Measurements from ENCODE around the gene TPM1. TPM values are rescaled to one million over a fixed set of nuclear protein-coding genes. Genes with fewer than 3 reads are reported as not detected.

TPM1 gene
- total RNA-seq, 2 donors from 2014 or later = 576 to 607 TPM

DNA sequence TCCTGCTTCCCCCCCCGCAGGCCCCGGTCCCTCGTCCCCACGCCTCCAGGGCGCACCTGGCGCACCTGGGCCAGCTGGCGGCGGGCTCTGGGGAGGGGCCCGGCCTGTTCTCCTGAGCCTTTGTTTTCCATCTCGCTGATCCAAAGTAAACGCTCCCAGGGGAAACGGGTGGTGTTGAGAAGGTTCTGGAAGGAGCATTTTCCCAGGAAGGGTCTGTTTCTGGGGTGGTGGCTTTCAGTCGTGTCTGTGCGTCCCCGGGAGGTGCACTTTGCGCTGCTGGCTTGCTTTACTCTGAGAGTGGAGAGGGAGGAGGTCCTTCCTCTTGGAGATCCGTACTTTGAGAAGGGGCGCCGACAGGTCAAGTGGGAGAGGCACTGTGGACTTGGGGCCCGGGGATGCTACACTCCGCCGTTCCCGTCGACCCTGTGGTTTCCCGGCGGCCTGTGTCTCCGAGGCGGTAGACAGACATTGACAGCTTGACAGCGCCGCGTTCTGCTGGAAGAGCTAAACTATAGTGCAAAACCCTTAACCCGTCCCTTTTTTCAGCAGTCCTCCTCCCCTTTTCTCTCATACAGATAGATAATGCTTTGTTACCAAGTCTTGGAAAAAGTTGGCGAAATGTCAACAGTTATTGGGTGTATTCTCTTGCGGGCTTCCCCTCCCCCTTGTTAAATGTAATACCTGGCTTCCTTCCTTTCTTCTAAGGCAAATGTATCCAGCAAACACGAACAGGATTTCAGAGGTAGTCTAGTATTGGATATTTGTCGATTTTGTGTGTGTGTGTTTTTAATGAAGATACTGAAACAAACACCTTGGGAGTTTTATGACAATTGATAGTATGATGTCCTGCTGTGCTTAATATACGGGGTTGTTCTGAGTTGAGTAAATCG lies 6.5 kb downstream of the TPM1 start:
- intact Hi-C loops (cut with DNase I, micrococcal nuclease) = loop anchor here in 1 of 2 donors (5.0 to 10.0 kb wide), 2 partner anchors 43 to 154 kb away; no protein-coding TSS in a partner anchor
- DNase-seq (peak in 1 of 2 donors; percentile 74), ATAC-seq (peak; percentile 41)

DNA sequence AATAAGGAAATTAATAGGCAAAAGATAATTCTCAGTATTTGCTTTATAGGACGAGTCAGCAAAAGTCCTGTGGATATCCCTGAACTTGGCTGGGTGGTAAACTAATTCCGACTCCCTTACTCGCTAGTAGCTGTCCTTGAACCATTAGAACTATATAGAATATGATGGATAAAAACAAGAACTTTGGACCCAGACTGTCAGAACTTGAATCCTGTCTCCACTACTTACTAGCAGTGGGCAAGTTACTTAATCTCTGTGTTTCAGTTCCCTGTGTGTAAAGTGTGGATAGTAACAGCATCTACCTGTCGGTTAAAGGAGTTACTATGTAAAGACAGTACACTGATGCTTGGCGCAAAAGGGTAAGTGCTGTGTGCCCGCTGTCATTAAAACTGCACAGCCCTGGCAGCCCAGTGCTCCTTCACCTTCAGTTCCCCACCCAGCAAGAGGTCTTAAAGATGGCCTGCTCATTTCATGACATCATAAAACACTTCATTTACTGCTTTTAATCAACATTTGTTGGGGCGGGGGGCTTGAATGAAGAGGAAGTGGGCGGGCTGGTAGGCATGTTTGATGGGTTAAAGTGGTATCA lies 7.3 kb downstream of the TPM1 start:
- ATAC-seq (peak; percentile 2), DNase-seq (no peak)
- intact Hi-C loops (cut with DNase I, micrococcal nuclease) = loop anchor here in 1 of 2 donors (5.0 to 10.0 kb wide), 2 partner anchors 42 to 155 kb away; no protein-coding TSS in a partner anchor

DNA sequence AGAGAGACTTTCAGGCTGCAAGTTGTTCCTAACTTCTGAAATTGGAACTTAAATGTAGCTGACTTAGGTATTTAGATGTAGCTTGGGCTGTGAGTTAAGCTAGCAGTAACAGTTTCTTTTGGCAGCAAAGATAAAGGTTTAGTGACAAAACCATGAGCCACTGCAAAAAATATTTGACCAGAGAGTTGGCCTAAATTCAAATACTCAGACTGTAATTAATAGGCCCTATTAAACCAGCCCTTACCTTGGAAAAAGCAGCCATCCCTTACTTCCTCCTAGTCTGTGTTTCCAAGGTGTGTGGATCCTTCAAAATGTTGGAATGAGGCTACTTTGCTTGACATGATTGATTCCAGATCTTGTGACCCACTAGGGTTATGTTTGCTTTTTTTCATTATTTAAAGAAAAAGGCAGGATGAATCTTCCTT lies 8.2 kb downstream of the TPM1 start:
- no peak for ATAC-seq
- intact Hi-C loops (cut with DNase I, micrococcal nuclease) = no loop called here
- DNase-seq = no peak

DNA sequence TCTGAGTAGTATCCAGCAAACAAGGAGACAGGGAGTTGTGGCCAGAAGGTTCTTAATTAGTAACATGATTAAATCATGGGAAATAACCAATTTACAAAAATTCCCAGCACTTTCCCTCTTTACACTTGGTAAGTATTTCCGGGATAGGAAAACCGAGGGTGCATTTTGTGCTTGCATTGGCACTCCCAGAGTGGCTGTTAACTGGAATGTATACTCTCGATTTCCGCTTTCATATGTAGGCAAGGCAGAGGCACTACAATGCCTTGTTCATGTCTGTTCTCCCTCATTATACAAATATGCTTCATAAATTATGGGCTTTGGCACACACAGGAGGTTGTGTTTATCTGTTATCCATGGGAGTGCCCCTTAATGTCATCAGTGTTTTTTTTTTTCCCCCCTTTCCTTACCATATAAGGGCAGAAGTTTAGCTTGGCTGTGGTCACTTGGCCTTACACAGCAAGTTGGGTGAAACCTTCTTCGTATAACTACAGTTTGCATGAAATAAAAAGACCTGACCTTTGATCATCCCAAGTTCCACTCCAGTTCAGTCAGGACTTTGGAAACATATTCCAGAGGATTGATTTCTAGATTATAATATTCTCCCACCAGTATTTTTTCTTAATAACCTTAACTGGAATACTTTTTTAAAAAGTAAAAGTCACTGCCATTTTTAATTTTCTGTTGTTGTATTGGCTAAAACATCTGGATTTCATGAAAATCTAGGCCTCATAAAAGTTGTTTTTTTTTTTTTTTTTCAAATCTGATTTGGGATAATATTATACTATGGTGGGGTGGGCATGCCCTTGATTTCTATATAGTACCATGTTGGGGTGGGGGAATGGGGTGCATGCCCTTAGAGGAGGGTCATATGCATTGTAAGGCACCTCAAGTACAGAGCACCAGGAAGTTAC lies 8.9 kb downstream of the TPM1 start:
- peak in 1 of 2 donors; percentile 71 for DNase-seq
- intact Hi-C loops (cut with DNase I, micrococcal nuclease) = no loop called here
- ATAC-seq = peak; percentile 56

DNA sequence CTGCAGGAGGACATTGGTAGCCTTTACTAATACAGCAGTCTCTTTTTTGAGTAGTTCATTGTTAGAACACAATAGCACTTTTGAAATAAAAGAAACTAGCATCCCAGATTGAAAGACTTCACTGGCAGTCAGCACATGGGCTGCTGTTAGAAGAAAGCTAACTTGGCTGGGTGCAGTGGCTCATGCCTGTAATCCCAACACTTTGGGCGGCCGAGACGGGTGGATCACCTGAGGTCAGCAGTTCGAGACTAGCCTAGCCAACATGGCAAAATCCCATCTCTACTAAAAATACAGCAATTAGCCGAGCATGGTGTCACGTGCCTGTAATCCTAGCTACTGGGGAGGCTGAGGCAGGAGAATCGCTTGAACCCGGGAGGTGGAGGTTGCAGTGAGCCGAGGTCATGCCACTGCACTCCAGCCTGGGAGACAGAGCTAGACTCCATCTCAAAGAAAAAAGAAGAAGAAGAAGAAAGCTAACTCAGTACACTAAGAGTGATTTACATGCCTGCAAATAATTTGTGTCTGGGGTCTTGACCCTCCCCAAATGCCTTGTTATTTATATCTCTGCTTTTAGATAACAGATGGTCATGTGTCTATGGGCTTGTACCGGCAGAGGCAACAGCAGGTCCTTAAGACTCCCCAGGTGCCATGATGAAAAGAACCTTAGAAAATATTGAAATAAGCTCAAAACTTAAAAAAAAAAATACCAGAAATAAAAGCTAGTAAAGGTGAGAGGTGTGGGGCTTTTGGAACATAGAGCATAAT lies 9.7 kb downstream of the TPM1 start:
- intact Hi-C loops (cut with DNase I, micrococcal nuclease) = no loop called here

DNA sequence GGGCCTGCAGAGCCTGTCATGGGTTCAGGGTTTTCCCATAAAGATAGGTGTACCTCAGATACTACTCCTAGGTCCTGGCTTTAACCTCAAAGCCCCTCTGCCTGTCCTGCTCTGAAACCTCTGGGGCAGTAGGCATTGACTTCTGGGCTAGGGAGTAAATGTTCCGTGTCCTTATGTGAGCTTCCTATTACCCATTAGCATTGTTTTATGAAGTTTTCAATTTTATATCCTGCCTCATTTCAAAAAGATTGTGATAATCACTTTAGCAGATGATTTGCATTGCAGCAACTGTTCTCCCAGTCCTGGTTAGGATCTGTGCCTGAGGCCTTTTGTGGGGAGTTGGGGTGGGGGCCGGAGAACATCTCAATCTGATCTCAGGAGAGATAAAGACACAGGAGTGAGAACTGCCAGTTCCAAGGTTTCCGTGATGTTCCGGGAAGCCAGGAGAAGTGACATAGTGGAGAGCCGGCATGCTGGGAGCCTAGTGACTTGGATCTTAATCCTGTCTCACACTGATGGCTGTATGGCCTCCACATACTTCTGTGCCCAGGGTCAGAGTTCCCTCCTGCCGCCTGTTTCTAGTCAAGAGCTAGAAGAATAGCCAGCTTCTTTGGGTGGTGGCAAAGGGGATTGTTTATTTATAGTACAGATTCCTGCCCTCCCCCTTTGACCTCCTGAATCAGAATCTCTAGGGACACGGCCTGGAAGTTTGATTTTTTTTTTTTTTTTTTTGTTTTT lies 10.6 kb downstream of the TPM1 start:
- no peak for ATAC-seq
- DNase-seq = no peak
- intact Hi-C loops (cut with DNase I, micrococcal nuclease) = no loop called here

More for the DNA sequence above, 9.7 kb downstream of the TPM1 start:
- no peak for DNase-seq
- ATAC-seq = no peak

DNA sequence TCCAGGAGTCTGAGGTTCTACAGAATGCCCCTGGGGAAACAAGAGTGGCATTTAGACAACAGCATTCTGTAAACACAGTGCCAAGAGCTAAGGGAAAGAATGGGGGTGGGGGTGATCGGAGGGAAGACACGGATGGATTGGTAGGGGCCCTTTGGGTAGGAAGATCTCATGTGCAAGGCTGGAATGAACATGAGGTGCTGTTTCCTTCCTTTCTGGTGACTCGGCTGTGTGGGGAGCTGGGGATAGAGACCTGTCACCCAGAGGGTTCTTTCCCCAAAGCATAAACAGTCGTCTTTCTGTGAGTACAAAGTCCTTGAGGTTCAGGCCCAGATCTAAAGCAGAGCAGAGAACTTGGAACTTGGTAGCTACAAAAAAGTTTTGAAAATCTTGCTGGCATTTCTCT lies 11.7 kb downstream of the TPM1 start:
- DNase-seq = no peak
- intact Hi-C loops (cut with DNase I, micrococcal nuclease) = no loop called here
- peak; percentile 20 for ATAC-seq

DNA sequence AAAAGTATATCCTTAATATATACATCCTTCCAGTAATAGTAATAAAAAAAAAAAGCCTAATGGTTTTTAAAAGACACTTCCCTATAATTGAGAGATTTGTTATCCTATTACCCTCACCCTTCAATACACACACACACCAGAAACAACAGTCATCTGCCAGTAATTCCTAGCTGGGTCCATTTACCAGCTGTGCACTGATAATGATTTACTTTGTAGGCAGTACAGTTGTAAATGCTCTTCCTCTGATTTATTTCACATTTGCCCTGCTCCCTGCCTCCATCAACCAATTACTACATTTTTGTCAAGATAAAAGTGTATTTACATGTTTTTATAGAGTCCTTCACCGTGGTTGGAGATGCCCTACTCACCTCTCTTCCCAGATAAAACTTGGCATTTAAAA lies 12.4 kb downstream of the TPM1 start:
- DNase-seq = no peak
- intact Hi-C loops (cut with DNase I, micrococcal nuclease) = no loop called here
- peak; percentile 42 for ATAC-seq

DNA sequence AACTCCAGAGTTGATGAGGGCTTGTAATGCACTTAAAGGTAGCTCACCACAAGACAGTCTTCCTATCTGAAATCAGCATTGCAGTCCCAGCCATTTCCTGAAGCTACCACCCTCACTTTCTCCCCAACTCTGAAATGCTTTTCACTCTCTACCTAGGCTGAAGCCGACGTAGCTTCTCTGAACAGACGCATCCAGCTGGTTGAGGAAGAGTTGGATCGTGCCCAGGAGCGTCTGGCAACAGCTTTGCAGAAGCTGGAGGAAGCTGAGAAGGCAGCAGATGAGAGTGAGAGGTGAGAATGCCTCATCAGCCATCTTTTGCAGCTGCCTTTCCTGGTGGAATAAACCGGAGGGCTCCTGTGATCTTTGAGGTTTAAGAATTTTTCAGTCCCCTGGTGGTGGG lies 14.3 kb downstream of the TPM1 start:
- intact Hi-C loops (cut with DNase I, micrococcal nuclease) = no loop called here
- no peak for DNase-seq
- ATAC-seq = no peak

DNA sequence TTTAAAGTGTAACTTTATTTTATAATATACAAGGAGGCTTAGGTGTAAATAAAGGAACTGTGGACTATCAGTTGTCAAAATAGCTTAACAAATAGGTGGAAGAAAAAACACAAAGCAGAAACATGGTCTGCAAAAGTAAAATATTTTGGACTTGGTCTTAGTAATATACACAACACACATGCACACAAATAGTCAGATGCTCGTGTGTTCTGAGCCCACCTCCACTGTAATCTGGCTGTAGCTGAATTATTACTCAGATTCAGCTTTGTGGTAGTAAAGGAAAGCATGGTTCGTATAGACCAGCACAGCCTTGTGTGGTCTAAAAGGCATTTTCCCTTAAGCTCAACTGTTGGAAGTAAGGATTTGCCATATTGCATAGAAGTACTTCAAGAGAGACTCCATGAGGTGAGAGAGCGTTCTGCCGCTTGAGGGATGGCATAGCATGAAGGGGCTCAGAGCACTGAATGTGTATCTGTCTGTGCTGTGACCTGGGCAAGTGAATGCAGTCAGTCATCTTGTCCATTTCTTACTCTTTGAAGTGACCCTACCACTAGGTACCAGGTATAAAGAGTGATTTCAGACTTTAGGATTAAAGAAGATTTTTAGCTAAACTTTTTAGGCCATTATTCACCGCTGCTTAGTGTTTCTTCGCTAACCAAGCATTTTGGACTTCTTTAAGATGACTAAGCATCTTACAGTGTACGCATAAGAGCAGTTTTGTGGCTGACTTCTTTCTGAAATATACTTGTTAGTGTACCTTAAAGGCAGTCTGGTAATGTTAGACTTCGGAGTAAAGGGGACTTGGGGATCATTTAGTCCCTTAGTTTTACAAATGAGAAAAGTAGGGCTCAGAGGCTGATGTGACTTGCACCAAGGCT lies 15.2 kb downstream of the TPM1 start:
- intact Hi-C loops (cut with DNase I, micrococcal nuclease) = no loop called here
- ATAC-seq (no peak), DNase-seq (no peak)

DNA sequence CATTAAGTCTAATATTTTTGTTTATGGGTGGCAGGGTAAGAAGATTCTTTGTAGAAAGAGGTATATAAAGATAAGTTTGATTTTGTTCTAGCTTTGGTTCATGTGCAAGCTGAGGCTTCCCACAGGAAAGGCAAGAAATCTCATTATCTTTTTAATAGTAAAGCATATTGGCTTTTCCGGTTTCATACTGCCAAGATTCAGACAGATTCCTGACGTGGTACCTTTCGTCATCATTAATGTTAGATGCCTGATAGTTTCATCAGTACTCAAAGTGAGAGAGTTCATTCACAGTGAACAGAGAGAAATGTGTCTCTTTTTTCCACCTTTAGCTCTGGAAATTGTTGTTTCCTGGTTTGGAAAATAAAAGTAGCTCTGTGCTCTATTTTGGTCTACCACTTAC lies 16.5 kb downstream of the TPM1 start:
- no peak for DNase-seq
- intact Hi-C loops (cut with DNase I, micrococcal nuclease) = no loop called here
- no peak for ATAC-seq

DNA sequence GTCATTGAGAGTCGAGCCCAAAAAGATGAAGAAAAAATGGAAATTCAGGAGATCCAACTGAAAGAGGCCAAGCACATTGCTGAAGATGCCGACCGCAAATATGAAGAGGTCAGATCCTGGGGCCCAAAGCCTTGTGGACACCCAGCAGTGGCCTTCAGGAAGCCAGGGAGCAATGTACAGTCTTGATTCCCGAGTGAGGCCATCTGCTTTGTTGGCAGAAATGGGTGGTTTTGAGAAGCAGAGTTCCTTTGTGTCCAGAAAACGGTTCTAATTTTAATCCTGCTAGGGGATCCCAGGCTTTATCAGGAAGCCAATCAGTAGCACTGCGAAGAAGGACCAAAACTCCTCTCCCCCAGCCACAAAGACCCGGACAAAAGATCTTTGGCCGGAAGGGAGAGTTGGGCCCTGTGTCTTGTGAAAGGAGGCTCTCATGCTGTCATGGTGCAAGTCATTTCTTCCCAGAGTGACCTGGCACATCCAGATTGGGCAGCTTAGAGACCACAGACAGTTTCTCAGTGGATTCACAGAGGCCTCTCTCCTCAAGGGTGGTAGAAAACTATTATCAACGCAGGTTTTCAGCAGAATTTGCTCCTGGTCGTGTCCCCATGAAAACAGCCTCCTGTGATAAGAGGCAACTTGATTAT lies 17.1 kb downstream of the TPM1 start:
- intact Hi-C loops (cut with DNase I, micrococcal nuclease) = no loop called here
- ATAC-seq = no peak
- DNase-seq = no peak

DNA sequence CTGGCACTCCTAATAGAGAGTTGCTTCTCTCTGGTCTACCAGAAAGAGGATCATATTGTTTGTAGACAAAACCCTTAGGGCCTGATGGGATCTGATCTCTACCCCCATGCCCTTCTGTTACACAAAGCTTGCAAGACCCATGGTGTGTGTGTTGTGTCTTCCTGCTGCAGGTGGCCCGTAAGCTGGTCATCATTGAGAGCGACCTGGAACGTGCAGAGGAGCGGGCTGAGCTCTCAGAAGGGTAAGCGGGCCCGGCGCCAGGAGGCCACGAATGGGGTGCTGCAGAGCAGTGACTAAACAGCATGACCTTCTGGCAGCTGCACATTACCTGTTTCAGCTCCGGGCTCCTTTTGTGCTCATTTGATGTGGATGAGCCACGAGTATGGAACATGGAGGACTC lies 18.2 kb downstream of the TPM1 start:
- intact Hi-C loops (cut with DNase I, micrococcal nuclease) = no loop called here
- DNase-seq (no peak), ATAC-seq (no peak)

DNA sequence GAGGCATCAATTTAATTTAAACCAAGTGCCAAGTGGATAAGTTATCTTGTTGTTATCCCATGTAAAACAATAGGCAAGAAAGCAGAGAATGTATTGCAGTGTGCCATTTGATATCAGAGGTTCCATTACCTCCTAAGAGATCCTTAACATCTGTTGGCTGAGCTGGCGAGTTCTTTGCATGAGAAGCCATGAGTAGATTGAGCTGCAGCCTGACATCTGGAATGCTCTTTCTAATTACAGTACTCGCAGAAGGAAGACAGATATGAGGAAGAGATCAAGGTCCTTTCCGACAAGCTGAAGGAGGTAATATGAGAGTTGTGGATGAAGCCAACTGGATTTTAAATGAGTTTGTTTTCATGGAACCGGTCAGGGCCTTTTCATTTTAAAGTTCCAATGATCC lies 19.4 kb downstream of the TPM1 start:
- intact Hi-C loops (cut with DNase I, micrococcal nuclease) = no loop called here
- DNase-seq = no peak
- peak; percentile 18 for ATAC-seq

DNA sequence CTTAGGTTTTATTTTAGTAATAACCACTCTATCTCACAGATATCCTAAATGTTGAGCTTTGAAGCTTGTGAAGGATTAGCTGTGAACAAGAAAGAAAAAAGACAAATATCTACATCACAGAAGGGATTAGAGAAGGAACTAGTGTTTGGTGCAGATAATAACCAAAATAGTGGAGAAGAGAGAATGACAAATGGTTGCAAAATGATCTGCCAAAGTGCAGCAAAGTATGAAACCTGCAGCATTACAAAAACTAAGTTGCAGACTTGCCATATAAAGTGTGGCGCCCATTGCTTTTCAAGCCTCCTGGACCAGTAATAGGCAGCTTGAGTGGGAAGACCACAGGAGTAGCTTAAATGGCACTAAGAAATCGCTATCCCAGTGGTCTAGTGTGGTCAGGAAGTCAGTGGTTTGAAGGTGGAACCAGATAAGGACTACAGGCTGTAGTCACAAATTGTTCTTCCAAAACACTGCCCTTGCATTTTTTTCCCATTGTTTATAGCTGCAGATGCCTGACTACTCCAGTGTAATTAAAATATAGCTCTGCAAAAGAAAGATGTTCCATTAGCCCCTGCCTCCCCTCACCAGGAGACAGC lies 20.7 kb downstream of the TPM1 start:
- intact Hi-C loops (cut with DNase I, micrococcal nuclease) = no loop called here
- no peak for DNase-seq
- no peak for ATAC-seq

DNA sequence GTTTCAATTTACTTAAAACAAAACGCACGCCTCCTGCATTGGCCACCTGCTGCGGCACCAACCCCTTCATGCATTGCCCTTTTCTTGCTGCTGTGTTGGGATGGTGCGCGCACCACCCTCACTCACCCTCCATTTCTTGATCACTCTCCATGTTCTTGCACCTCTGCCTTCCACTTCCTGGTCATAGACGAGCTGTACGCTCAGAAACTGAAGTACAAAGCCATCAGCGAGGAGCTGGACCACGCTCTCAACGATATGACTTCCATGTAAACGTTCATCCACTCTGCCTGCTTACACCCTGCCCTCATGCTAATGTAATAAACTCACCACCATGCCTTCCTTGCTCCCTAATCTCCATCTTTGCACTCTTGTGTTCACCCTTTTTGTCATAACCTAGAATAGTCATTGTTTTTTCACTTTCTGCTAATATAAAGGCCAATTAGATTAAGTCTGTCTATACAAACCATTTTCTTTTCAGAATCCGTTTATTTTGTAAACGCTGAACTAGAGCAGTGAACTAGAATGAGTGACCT lies 21.4 kb downstream of the TPM1 start:
- DNase-seq = no peak
- no peak for ATAC-seq
- intact Hi-C loops (cut with DNase I, micrococcal nuclease) = no loop called here

Data from left colon (tissue), 2 donors.